ENCODE results near the gene CLMN. TPM values are rescaled to one million over a fixed set of nuclear protein-coding genes. Genes with fewer than 3 reads are reported as not detected.

CLMN gene
- total RNA-seq, 1 donor from 2014 or later, result 19.6 TPM

GRCh38 chr14:95195031-95195430 is 124.7 kb downstream of the CLMN start:
- Histone ChIP-seq H3K9me3 (no peaks in the 10 kb centered on the region), H3K4me3 (no peak overlapping the region), H3K36me3 (peaks cover 0 to 5% of the 10 kb centered on the region in 2 donors), H3K4me1 (no peaks in the 10 kb centered on the region), H3K27ac (no peak overlapping the region), H3K27me3 (no peaks in the 10 kb centered on the region)
- TF ChIP-seq, protein P1, sequence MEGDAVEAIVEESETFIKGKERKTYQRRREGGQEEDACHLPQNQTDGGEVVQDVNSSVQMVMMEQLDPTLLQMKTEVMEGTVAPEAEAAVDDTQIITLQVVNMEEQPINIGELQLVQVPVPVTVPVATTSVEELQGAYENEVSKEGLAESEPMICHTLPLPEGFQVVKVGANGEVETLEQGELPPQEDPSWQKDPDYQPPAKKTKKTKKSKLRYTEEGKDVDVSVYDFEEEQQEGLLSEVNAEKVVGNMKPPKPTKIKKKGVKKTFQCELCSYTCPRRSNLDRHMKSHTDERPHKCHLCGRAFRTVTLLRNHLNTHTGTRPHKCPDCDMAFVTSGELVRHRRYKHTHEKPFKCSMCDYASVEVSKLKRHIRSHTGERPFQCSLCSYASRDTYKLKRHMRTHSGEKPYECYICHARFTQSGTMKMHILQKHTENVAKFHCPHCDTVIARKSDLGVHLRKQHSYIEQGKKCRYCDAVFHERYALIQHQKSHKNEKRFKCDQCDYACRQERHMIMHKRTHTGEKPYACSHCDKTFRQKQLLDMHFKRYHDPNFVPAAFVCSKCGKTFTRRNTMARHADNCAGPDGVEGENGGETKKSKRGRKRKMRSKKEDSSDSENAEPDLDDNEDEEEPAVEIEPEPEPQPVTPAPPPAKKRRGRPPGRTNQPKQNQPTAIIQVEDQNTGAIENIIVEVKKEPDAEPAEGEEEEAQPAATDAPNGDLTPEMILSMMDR (IDR thresholded peaks at IDR 0.05), result no peak
- no peak for TF ChIP-seq POLR2AphosphoS5 (IDR thresholded peaks at IDR 0.05; ENCODE audit: insufficient read depth in 1 of 2, low read depth in 1 of 2)
- no peak for TF ChIP-seq POLR2A (IDR thresholded peaks at IDR 0.05)
- no peak for DNase-seq (ENCODE audit: extremely low spot score in 2 of 2)
- intact Hi-C loops (cut with DNase I), result no loop called here

DNA sequence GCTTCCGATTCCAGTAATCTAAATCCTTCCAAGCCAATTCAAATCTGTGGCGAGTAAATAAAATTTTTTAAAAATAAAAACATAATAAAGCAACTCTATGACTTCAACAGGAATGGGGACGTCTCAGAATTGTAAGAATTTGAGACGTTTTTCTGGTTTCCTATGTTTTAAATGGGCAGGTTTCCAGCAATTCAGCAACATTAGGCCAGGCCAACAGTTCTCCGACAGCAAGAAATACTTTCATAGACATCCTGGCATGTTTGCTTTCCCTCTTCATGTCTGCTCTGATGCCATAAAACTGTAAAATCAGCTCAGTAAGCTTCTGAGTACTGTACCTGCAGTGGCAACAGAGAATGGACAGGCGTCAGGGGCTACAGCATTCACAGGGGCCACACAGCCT is 126.6 kb downstream of the CLMN start:
- TF ChIP-seq POLR2AphosphoS5 (IDR thresholded peaks at IDR 0.05; ENCODE audit: insufficient read depth in 1 of 2, low read depth in 1 of 2) (no peak), POLR2A (IDR thresholded peaks at IDR 0.05) (no peak)
- TF ChIP-seq, protein P1 (IDR thresholded peaks at IDR 0.05), result no peak
- no peak for DNase-seq (ENCODE audit: extremely low spot score in 2 of 2)
- Histone ChIP-seq H3K27ac (no peak overlapping the region), H3K36me3 (peaks cover 0 to 5% of the 10 kb centered on the region in 2 donors), H3K4me1 (peaks cover 5% of the 10 kb centered on the region), H3K9me3 (no peaks in the 10 kb centered on the region), H3K27me3 (no peaks in the 10 kb centered on the region), H3K4me3 (no peak overlapping the region)
- intact Hi-C loops (cut with DNase I), result no loop called here

DNA sequence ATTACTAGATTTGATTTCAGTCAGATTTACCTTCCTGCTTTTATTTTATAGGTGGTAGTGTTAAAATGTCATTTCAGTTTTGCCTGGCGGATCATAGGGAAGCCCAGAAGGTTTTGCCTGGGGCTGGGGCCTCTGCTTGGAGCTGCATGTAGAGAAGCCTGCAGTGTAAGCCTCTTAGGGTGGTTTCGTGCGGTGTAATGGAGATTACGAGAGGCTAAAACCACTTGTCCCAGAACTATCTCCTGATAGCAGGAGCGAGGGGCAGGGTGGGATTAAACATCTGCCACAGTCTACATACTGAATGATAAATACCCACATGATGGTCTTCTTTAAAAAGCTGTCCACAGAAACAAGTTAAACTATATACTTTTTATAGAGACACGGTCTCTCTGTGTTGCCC is 127.4 kb downstream of the CLMN start:
- H3K36me3 ChIP-seq, result peaks cover 0 to 5% of the 10 kb centered on the region in 2 donors
- TF ChIP-seq, protein P1 (IDR thresholded peaks at IDR 0.05), result no peak
- TF ChIP-seq POLR2AphosphoS5 (IDR thresholded peaks at IDR 0.05; ENCODE audit: insufficient read depth in 1 of 2, low read depth in 1 of 2), result no peak
- TF ChIP-seq POLR2A (IDR thresholded peaks at IDR 0.05), result no peak
- peaks cover 5% of the 10 kb centered on the region for H3K4me1 ChIP-seq
- no peak for DNase-seq (ENCODE audit: extremely low spot score in 2 of 2)
- no peak overlapping the region for H3K4me3 ChIP-seq
- intact Hi-C loops (cut with DNase I), result no loop called here
- H3K27ac ChIP-seq, result no peak overlapping the region
- no peaks in the 10 kb centered on the region for H3K27me3 ChIP-seq
- no peaks in the 10 kb centered on the region for H3K9me3 ChIP-seq

GRCh38 chr14:95191445-95192199 is 128.1 kb downstream of the CLMN start:
- intact Hi-C loops (cut with DNase I), result no loop called here
- TF ChIP-seq, protein P1 (IDR thresholded peaks at IDR 0.05), result no peak
- no peak for TF ChIP-seq POLR2A (IDR thresholded peaks at IDR 0.05)

GRCh38 chr14:95190857-95191256 is 128.9 kb downstream of the CLMN start:
- Histone ChIP-seq H3K36me3 (peaks cover 0 to 5% of the 10 kb centered on the region in 2 donors), H3K27me3 (no peaks in the 10 kb centered on the region), H3K9me3 (no peaks in the 10 kb centered on the region), H3K27ac (no peak overlapping the region), H3K4me1 (peaks cover 5% of the 10 kb centered on the region), H3K4me3 (no peak overlapping the region)
- DNase-seq (ENCODE audit: extremely low spot score in 2 of 2), result no peak
- intact Hi-C loops (cut with DNase I), result no loop called here
- TF ChIP-seq, protein P1 (IDR thresholded peaks at IDR 0.05), result no peak
- no peak for TF ChIP-seq POLR2AphosphoS5 (IDR thresholded peaks at IDR 0.05; ENCODE audit: insufficient read depth in 1 of 2, low read depth in 1 of 2)
- TF ChIP-seq POLR2A (IDR thresholded peaks at IDR 0.05), result no peak

More at GRCh38 chr14:95191445-95192199, 128.1 kb downstream of the CLMN start:
- H3K36me3 ChIP-seq, result peaks cover 0 to 5% of the 10 kb centered on the region in 2 donors
- H3K27me3 ChIP-seq, result no peaks in the 10 kb centered on the region
- no peak overlapping the region for H3K4me3 ChIP-seq
- peaks cover 5% of the 10 kb centered on the region for H3K4me1 ChIP-seq
- H3K9me3 ChIP-seq, result no peaks in the 10 kb centered on the region
- no peak for DNase-seq (ENCODE audit: extremely low spot score in 2 of 2)
- no peak overlapping the region for H3K27ac ChIP-seq

Data from vagina (tissue), 2 donors.